Glutamatergic neuron (in vitro differentiated cells): ENCODE results near the gene RANBP3L. TPM values are rescaled to one million over a fixed set of nuclear protein-coding genes. Genes with fewer than 3 reads are reported as not detected.

Experiments used
- DNase-seq: peaks from one replicate; pipeline ENCODE4 v3.0.0; 2022
- H3K27ac Mint-ChIP-seq: one replicate; pipeline ENCODE4 v1.8.0; 2020; ENCODE audit warnings: mild to moderate bottlenecking, mixed read lengths, inconsistent platforms; ENCODE audit not compliant: unreplicated experiment
- H3K27me3 Mint-ChIP-seq: one replicate; pipeline ENCODE4 v1.8.0; 2020; ENCODE audit warnings: mild to moderate bottlenecking, moderate library complexity, mixed read lengths, inconsistent platforms; ENCODE audit not compliant: unreplicated experiment
- H3K36me3 Mint-ChIP-seq: one replicate; pipeline ENCODE4 v1.8.0; 2020; ENCODE audit warnings: mild to moderate bottlenecking, mixed read lengths, inconsistent platforms; ENCODE audit not compliant: unreplicated experiment
- H3K4me1 Mint-ChIP-seq: one replicate; pipeline ENCODE4 v1.8.0; 2020; ENCODE audit warnings: mild to moderate bottlenecking, low read depth, mixed read lengths, inconsistent platforms; ENCODE audit not compliant: unreplicated experiment
- H3K4me3 Mint-ChIP-seq: one replicate; pipeline ENCODE4 v1.8.0; 2020; ENCODE audit warnings: mild to moderate bottlenecking, mixed read lengths, inconsistent platforms; ENCODE audit not compliant: unreplicated experiment
- H3K9me3 Mint-ChIP-seq: one replicate; pipeline ENCODE4 v1.8.0; 2020; ENCODE audit warnings: mild to moderate bottlenecking, moderate library complexity, mixed read lengths, inconsistent platforms; ENCODE audit not compliant: unreplicated experiment
- total RNA-seq: library from RNA; stranded (reverse); fragmentation: NEBNext Ultra II Directional; extraction: Animal tissue kit (Norgen Biotek cat#: 25700); gene quantifications from one replicate; pipeline ENCODE4 v1.2.1, GENCODE V29; 2021; ENCODE audit not compliant: unreplicated experiment
- TF ChIP-seq, protein P1 (sequence below): fragments of 200-600 bp; sonication (generic); IDR thresholded peaks from one replicate; pipeline ENCODE4 v1.5.0; 2021; ENCODE audit not compliant: partially characterized antibody, unreplicated experiment

Gene RANBP3L
- total RNA-seq, 1 donor from 2014 or later = not detected

DNA sequence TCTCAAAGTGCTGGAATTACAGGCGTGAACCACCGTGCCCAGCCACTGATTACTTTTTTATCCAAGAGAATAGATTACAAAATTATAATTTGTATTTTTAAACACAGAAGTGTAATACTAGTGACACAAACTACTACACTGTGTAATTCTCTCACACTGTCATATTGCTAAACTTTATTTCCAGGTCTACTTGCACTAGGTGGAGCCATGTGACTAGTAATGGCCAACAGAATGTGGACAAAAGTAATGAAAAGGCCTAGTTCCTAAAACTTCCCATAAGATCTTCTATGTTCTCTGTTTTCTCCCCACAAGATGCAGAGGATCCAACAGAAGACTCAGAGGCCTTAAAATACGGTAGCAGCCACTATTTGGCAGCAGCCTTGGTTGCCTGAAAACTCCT lies 87.3 kb downstream of the RANBP3L start:
- Mint-ChIP-seq H3K27me3 (no peaks in the 10 kb centered on the region), H3K27ac (no peak overlapping the region), H3K4me3 (no peak overlapping the region)

DNA sequence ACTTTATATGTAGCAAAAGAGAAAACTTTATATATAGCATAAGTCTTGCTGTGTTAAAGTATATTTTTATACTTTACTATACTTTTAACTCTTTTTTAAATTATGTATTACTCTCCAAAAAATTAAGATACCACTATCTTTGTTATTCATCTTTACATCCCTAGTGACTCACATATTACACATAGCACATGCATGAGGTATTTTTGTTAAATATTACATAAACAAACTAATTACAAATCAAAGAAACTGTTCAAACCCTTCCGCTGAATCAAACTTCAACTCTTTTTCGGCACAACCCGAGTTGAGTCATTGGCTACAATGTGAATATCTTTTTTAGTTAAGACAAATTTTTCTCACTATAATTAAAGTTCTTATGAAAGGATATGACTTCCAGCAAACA lies 92.0 kb downstream of the RANBP3L start:
- Mint-ChIP-seq H3K36me3 (no peaks in the 10 kb centered on the region), H3K4me1 (no peaks in the 10 kb centered on the region), H3K27ac (no peak overlapping the region), H3K4me3 (no peak overlapping the region), H3K9me3 (no peaks in the 10 kb centered on the region), H3K27me3 (no peaks in the 10 kb centered on the region)
- TF ChIP-seq, protein P1, sequence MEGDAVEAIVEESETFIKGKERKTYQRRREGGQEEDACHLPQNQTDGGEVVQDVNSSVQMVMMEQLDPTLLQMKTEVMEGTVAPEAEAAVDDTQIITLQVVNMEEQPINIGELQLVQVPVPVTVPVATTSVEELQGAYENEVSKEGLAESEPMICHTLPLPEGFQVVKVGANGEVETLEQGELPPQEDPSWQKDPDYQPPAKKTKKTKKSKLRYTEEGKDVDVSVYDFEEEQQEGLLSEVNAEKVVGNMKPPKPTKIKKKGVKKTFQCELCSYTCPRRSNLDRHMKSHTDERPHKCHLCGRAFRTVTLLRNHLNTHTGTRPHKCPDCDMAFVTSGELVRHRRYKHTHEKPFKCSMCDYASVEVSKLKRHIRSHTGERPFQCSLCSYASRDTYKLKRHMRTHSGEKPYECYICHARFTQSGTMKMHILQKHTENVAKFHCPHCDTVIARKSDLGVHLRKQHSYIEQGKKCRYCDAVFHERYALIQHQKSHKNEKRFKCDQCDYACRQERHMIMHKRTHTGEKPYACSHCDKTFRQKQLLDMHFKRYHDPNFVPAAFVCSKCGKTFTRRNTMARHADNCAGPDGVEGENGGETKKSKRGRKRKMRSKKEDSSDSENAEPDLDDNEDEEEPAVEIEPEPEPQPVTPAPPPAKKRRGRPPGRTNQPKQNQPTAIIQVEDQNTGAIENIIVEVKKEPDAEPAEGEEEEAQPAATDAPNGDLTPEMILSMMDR = no peak
- no peak for DNase-seq

More for the DNA sequence above, 87.3 kb downstream of the RANBP3L start:
- TF ChIP-seq, protein P1 = no peak
- H3K9me3 Mint-ChIP-seq = no peaks in the 10 kb centered on the region
- no peak for DNase-seq
- no peaks in the 10 kb centered on the region for H3K36me3 Mint-ChIP-seq
- no peaks in the 10 kb centered on the region for H3K4me1 Mint-ChIP-seq

DNA sequence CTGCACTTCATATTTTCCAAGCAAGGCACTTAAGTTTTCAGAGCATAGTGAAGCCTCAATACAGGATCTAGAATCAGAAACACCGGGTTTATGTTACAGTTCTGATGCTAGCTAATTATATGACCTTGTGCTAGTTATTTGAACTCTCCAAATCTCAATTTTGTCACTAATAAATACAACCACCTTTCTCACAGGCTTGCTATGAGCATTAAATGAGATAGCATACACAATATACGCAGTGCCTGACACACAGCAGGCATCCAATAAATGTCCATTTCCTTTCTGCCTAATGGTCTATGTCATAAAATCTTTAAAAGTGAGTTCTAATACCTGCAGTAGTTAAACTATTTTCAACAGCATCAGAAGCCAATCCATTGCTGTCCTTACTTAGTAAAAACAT lies 92.9 kb downstream of the RANBP3L start:
- H3K9me3 Mint-ChIP-seq = no peaks in the 10 kb centered on the region
- H3K36me3 Mint-ChIP-seq = no peaks in the 10 kb centered on the region
- TF ChIP-seq, protein P1 = no peak
- H3K4me1 Mint-ChIP-seq = peaks cover 2% of the 10 kb centered on the region
- H3K4me3 Mint-ChIP-seq = no peak overlapping the region
- no peak for DNase-seq
- no peak overlapping the region for H3K27ac Mint-ChIP-seq
- no peaks in the 10 kb centered on the region for H3K27me3 Mint-ChIP-seq

DNA sequence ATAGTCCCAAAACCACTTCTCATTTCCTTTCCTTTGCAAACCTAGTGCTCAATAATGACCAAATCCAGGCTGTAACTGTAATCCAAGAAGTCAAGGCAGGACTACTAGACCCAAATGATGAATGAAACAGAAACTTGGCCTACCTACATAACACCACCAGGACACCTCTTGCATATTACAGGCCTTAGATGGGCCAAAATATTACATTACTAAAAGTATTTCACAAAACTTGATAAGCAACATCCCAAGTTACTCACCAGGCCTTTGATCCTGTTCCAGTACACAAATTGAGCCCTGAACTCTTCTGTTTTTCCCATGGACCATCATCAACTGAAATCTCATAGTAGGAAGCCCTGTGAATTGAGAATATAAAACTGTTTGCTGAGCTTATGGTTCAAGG lies 94.8 kb downstream of the RANBP3L start:
- no peaks in the 10 kb centered on the region for H3K9me3 Mint-ChIP-seq
- no peak overlapping the region for H3K27ac Mint-ChIP-seq
- TF ChIP-seq, protein P1 = no peak
- no peaks in the 10 kb centered on the region for H3K36me3 Mint-ChIP-seq
- H3K4me3 Mint-ChIP-seq = no peak overlapping the region
- H3K4me1 Mint-ChIP-seq = peaks cover 17% of the 10 kb centered on the region
- no peaks in the 10 kb centered on the region for H3K27me3 Mint-ChIP-seq
- no peak for DNase-seq

DNA sequence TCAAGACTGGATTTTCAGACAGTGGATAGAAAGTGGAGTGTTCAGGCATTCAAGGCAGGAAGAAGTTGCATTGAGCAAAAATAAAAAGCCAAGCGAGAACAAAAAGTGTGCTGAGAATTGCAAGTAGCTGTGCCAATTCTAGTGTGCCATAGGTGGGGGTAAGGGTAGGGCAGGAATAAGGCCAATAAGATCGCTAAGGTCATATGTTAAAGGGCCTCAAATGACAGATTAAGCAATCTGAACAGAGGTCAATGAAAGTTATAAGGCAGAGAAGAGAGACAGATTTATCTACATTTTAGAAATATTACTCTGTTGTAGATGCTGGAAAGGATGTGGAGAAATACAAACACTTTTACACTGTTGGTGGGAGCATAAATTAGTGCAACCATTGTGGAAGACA lies 96.4 kb downstream of the RANBP3L start:
- DNase-seq = no peak
- TF ChIP-seq, protein P1 = no peak
- H3K4me3 Mint-ChIP-seq = no peak overlapping the region
- no peaks in the 10 kb centered on the region for H3K27me3 Mint-ChIP-seq
- no peaks in the 10 kb centered on the region for H3K9me3 Mint-ChIP-seq
- H3K27ac Mint-ChIP-seq = no peak overlapping the region
- no peaks in the 10 kb centered on the region for H3K36me3 Mint-ChIP-seq
- peaks cover 19% of the 10 kb centered on the region for H3K4me1 Mint-ChIP-seq
